HG03439 (cell line): ENCODE results near the gene MACROD2.

Source experiments
- ATAC-seq: cut with Tn5 transposase; IDR thresholded peaks from one replicate; pipeline ENCODE4 v1.9.1; 2021; ENCODE audit warnings: mild to moderate bottlenecking, moderate library complexity; ENCODE audit not compliant: unreplicated experiment

Gene MACROD2

DNA sequence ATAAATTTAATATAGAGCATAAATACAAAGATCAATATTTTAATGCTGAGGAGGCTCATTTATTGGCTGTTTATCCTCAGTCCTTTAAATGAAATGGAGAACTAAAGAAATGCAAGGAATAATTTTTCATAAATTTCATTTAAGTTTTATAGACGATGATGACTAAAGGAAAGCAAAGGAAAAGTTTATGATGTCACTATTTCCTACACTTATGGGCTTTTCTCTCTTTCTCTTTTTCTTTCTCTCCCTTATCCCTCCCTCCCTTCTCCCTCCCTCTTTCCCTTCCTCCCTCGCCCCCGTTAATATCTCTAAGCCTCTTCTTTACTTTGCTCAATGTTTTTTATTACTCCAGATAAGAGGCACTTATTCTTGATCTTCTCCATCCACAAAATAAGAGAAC lies 1231.8 kb downstream of the MACROD2 start:
- no peak for ATAC-seq

DNA sequence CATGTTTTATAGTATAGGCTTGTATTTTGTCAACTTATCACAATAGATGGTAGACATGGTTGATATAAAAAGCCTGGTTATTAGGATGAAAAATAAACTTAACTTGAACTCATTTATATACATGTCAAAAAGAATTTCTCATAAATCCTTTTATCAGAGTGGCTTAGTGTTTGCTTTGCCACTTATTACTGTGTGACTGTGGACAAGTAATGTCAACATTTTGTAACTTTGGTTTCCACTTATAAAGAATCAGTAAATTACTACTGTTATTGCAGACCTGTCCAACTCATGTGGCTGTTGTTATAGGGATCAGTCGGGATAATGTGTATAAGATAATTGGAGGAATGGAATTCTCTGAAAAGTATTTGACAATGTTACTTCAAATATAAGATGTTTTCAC lies 1236.9 kb downstream of the MACROD2 start:
- no peak for ATAC-seq

DNA sequence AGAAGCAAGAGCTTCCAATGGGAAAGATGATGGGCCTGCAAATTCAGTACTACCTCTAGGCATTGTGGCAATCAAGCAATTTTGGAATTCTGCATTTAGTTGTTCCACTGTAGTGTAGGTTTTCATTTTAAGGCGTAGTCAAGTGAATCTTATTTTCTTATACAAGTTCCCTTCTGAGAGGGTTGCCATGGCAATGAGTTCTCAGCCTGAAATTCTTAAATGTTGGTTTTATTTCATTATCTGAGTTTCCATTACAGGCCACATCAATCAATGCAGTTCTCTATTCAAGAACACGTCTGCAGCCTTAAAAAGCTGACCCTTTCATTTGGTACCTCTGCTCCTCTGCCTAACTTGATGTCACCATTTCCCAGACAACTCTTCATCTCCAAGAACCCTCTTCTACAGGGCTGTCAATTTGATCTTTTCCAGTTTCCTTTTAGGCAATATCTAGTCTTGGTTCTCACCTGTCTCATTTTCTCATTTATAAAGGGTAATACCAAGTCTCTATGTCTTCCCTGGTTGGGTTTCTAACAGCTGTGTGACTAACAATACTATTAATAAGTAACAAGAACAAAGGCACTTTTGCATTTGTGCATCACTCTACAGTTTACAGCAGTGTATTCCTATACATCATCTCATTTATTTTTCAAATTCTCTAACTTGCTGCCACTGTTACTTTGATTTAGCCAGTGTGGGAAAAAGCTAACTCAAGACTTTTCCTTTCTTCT lies 1240.3 kb downstream of the MACROD2 start:
- ATAC-seq = no peak

GRCh38 chr20:15236812-15237211 lies 1241.5 kb downstream of the MACROD2 start:
- no peak for ATAC-seq

DNA sequence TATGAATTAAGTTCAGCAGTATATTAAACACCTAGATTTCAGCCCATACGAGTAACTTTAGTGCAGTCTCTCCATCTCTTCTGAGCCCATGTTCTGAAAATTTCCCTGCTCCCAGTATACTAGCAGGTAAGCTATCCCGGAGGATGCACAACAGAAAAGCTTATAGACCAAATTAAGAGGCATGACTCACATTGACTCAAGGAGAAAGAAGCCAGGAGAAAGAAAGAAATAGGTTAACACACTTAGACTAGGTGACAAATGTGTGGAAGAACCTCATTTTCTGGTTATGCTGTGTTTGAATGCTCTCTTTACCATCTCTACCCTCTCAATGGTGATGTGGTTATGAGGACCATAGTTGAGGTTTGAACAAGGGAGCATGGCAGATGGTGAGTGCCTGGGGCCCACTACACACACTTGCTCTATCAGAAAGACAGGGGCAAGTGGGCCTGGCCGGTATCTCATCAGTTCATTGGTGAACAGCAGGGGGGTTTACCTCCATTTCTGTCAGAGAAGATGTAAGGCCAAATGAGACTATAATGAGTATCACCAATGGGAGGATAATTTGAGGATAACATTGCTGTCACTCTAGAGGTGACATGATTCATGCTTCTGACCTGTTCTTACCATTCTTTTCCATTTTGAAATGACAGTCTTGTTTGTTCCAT lies 1244.4 kb downstream of the MACROD2 start:
- no peak for ATAC-seq

DNA sequence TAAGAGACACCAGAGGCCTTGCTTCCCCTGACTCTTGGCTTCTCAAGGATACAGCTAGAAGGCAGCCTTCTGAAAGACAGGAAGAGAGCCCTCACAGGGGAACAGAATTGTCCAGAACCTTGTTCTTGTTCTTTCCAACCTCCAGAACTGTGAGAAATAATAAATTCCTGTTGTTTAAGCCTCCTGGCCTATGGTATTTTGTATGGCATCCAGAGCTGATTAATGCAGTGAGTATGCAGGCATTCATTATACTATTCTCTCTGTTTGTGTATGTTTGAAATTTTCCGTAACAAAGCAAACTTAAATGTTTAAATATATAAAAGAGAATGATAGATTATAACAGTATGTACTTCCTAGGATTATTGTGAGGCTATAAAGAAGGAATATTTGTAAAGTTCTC lies 1245.5 kb downstream of the MACROD2 start:
- no peak for ATAC-seq

DNA sequence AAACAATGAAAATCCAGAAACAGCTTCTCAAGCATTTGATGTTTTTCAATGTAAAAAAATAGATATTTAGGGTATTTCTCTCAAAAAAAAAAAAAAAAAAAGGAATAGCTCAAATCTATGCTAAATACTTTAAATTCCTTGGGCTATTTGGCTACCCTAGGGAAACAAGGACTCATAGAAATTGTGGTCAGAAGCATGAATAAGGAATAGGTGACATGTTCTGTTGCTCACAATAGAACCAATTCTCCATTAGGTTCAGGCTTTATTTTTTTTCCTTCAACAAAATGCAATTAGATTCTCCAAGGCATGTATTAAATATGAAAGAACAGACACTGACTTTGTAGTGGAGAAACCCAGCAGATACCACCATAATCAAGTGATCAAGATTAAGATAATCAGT lies 1246.4 kb downstream of the MACROD2 start:
- no peak for ATAC-seq

DNA sequence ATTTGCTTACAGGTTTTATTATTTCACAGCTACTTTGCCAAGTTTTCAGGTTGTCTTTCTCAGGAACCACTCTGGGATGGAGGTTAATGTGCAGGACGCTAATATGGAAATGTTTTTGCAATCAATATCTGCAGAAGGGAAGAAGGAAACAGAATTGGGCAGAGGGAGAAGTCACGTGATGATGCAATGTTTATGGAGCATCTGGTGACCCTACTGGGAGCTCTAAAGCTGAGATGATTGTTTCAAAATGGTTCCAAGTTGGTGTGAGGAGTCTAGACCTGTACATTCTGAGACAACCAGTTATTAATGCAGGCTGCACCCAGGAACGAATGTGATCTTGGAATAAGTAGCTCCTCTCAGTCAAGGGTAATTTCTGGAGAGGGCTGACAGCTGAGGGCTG lies 1247.5 kb downstream of the MACROD2 start:
- ATAC-seq = no peak

DNA sequence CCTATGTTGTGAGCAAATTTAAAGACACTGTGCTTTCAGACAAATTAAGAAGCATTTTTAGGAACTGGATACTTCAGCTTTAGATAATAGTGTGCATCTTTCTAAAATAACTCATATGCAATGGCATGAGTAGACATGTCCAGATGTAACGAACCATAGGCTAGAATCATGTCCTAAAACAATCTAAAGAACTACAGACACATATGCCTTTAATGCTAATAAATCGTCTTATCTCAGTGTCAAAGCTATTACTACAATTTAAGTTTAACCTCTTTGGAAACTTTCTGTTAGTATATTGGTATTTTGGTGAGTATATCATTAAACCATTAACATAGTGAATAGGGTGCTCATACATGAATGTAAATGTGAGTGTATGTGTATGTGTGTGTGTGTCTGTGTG lies 1250.6 kb downstream of the MACROD2 start:
- no peak for ATAC-seq

DNA sequence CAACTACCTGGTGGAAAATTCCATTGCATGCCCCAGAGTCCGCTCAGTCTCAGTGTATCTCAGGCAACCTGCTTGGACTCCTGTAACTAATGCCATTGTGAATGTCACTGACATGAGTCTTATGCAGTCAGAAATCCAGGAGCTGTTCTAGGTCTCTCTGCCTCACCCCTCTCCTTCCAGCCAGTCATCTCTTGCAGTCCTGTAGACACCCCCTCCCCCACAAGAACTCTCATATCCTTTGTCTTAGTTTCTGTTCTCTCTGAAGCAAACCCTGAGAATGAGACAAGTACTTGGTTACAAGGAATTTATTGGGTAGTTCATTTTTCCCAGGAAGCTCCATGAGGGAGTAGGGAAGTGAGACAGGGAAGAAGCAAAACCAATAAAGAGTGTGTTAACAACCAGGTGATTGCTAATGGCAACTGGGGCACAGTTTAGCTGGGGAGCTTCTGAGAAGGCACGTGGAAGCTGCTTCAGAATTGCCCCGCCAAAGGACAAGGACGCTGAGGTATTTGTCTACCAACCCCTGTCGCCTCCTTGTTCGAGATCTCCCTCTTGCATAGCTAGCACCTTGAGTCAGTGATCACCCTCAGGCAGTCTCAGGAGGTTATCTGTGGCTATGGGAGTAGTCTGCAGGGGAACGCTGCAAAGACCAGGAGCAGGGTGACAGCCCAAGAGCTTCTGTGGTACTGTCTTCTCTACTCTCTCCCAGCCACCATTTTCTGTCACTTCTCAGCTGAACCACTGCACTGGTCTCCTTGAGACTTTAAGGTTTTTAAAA lies 1253.5 kb downstream of the MACROD2 start:
- no peak for ATAC-seq

DNA sequence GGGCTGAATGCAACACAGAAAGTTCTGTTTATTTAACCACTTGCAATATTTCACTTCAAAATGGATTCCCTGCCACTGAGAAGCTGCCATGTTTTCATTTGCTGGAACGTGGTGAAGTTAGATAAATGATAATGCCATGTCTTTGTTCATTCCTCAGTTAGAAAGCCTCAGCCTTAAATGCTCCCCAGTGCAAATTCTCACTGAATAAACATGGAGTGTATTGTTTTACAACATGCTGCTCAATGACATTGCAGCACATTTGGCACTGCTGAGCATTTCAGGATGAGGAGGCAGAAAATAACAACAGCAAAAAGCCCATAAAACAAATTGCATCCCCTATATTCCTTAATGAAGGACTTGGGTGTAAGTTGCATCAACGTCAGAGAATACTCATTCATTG lies 1255.9 kb downstream of the MACROD2 start:
- no peak for ATAC-seq

- no peak for ATAC-seq
These were observed 1257.0 kb downstream of the MACROD2 start for GRCh38 chr20:15252304-15252703.

- no peak for ATAC-seq
These were observed 1258.1 kb downstream of the MACROD2 start for GRCh38 chr20:15253431-15253830.

DNA sequence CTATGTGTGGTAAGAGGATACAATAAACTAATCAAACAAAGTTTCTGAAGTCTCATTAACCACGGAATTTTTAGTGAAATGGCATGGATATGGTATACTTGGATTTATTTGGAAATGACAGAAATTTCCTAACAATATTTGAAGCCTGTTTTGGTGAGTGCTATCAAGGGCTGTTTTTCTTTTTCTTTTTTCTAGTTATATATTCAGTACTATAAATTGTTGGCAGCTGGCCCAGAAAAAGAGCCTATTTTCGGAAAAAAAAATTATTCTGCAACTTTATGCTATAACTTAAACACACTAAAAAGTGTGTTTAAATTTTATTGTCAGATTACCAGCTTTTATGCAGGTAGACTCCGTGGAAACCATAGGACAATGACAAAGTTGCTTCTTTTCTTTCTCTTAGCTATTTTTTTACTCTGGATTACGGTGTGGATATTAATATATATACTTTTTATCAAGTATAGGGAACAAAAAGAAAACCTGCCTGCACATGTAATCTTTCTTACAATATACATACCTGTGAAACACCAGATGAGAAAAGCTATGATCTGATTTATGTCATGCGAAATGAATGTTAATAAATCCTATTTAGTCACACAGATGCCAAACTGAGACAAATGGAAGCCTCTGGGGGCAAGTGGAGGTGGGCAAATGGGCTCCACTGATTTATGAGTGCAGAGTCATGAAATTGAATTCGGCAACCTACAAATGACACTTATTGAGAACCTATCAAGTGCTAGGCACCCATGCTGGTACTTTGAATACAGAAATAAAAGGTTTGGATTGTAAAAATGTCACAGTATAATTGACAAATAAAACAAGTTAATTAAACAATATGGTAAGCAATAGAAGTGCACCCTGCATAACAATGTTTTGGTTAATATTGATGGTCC lies 1261.6 kb downstream of the MACROD2 start:
- no peak for ATAC-seq

GRCh38 chr20:15257569-15257870 lies 1262.2 kb downstream of the MACROD2 start:
- ATAC-seq = no peak

- ATAC-seq = no peak
These were observed 1270.4 kb downstream of the MACROD2 start for GRCh38 chr20:15265581-15266309.

DNA sequence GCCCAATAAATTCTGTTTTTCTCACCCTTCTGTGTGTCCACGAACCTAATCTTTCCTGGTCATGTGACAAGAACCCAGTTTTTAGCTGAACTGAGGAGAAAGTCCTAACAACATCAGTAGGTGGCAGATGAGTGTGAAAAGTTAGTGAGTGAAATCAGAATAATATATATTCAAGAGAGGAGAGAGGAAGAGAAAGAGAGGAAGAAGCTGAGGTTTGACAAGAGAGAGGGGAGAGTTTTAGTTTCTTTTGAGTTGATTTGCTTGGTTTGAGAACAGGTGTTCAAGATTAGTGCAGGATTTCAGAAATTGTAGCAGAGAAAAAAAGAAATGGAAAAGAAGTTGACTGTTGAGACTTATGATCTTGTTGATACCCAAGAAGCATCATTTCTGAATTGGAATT lies 1272.6 kb downstream of the MACROD2 start:
- no peak for ATAC-seq

DNA sequence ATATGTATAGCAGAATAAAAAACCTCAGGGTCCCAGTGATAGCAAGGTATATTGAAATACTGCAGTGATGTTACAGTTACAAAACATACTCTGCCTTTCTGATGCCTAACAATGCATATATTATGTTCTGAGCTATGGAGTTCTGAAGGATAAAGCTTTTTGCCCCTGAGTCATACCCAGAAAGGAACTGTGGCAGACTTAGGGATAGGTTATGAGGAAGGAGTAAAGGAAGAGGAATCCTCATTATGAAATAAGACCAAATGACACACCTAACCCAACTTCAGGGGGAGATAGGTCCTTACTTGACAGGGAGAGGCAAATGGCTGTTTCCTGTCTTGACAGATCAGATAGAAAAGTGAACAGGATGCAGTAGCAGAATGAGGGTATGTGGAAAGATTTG lies 1282.7 kb downstream of the MACROD2 start:
- no peak for ATAC-seq

DNA sequence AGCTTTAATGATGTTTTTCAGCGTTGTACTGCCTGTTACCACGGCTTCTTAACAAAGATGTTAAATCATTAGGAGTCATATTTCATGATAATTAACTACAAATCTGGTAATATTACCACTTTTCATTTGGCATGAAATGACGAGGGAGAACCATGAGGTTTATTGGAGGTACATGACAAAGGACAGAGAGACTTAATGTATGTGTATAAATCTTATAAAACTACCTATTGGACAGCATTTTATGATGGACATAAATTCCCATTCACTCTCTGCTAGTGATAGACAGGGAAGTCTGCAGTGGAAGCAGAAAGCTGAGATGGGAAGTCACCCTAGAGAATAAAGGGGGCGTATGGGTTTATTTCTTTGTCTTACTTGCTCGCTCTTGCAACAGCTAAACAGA lies 1292.0 kb downstream of the MACROD2 start:
- ATAC-seq = no peak

DNA sequence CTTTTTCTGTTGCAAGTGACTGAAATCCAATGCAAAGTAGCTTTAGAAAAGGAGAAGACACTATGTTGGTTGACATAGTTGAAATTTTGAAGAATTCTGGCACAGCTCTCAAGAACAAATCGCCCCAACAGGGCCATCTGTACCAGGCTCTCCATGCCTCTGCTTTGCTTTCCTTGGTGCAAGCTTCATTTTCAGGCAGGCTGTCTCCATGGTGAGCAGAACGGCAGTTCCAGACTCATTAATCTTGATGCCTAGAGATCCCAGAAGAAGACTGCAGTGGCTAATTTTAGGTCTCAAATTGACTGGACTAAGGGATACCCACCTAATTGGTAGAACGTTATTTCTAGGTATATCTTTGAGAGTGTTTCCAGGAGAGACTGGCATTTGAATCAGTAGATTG lies 1292.8 kb downstream of the MACROD2 start:
- ATAC-seq = no peak

DNA sequence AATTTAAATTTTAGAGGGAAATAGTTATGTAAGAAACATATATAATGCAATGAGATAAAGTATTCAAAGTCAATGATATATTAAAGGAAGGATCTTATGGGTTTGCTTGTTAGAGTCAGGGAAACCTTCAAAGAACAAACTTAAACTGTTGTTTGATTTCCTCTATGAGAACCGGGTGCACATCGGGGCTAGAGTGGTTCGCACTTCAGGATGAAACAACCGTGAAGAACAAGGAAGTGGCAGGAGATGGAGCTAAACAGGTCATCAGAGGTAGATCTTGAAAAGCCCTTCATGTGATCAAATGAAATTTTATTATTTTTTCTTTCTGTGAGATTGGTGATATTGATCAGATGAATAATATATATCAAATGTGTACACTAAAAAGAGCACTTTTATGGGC lies 1294.0 kb downstream of the MACROD2 start:
- no peak for ATAC-seq
